Lung (tissue), 12 donors: ENCODE measurements around the gene CADM2. TPM values are rescaled to one million over a fixed set of nuclear protein-coding genes. Genes with fewer than 3 reads are reported as not detected.

ENCODE experiments used
- ATAC-seq: fragments of 200-7000 bp; cut with Tn5 transposase; one replicate; pipeline ENCODE4 v1.9.1; 2020; ENCODE audit warnings: moderate number of reproducible peaks; ENCODE audit not compliant: insufficient read depth, low FRiP score
- DNase-seq, 3 donors: peaks; one replicate each; pipeline ENCODE4 v3.0.0-alpha.2; 2013 to 2017
- H3K27ac ChIP-seq, 2 donors: one replicate each; pipeline ENCODE4 v1.5.1; 2013; ENCODE audit warnings: mild to moderate bottlenecking in 2 of 2, moderate library complexity in 2 of 2, control low read depth in 1 of 2, inconsistent platforms in 1 of 2, low read depth in 1 of 2, low read length in 1 of 2
- H3K27me3 ChIP-seq, 3 donors: one replicate each; pipeline ENCODE4 v1.5.1; 2013; ENCODE audit warnings: low read length in 2 of 3; ENCODE audit not compliant: control insufficient read depth in 3 of 3, insufficient read depth in 3 of 3
- H3K36me3 ChIP-seq, 4 donors: one replicate each; pipeline ENCODE4 v1.5.1; 2013; ENCODE audit warnings: low read length in 4 of 4, mild to moderate bottlenecking in 1 of 4, moderate library complexity in 1 of 4; ENCODE audit not compliant: control insufficient read depth in 4 of 4, insufficient read depth in 4 of 4
- H3K4me1 ChIP-seq, 5 donors: one replicate each; pipeline ENCODE4 v1.5.1; 2013; ENCODE audit warnings: low read length in 5 of 5, mild to moderate bottlenecking in 2 of 5, moderate library complexity in 1 of 5; ENCODE audit not compliant: control insufficient read depth in 5 of 5, insufficient read depth in 5 of 5
- H3K4me3 ChIP-seq: one replicate; pipeline ENCODE4 v1.5.1; 2013; ENCODE audit warnings: mild to moderate bottlenecking, control low read depth, moderate library complexity
- H3K9ac ChIP-seq, 2 donors: one replicate each; pipeline ENCODE4 v1.5.1; 2013; ENCODE audit warnings: low read length in 2 of 2, control low read depth in 1 of 2; ENCODE audit not compliant: insufficient read depth in 1 of 2
- H3K9me3 ChIP-seq, 4 donors: one replicate each; pipeline ENCODE4 v1.5.1; 2013; ENCODE audit warnings: low read length in 3 of 4, mild to moderate bottlenecking in 1 of 4, moderate library complexity in 1 of 4; ENCODE audit not compliant: control insufficient read depth in 4 of 4, insufficient read depth in 3 of 4
- CTCF ChIP-seq: IDR thresholded peaks from 2 replicates; pipeline ENCODE4 v1.5.1; 2012; ENCODE audit warnings: mild to moderate bottlenecking; ENCODE audit errors: control extremely low read depth, extremely low read depth
- WGBS, 2 donors: extraction: QIAGEN DNeasy Blood & Tissue Kit; methylation state at CpG; one replicate each; pipeline ENCODE4 v1.1.7; 2013; 5-methylcytosine and 5-hydroxymethylcytosine counted together
- polyA plus RNA-seq, 2 donors: library from polyadenylated mRNA; stranded (reverse); fragments of 200-250 nt; gene quantifications; one replicate each; pipeline ENCODE4 v1.2.1, GENCODE V29; 2013
- total RNA-seq, 2 donors: library from RNA; depleted of rRNA in 1 of 2; stranded (reverse); fragments of >200 nt in 1 of 2; gene quantifications; one replicate each; pipeline ENCODE4 v1.2.1, GENCODE V29; 2014 to 2021
- donor health status: control.
- donor health status: control.
- donor health status: Bipolar disorder and iron deficiency.
- donor health status: healthy.
- donor health status: DM: yes; HTN: yes; CAD: no.

CADM2 gene
- total and polyA plus RNA-seq, 4 donors, result 0.14 to 3.3 (median 0.32) TPM

GRCh38 chr3:85571835-85572234, 613.0 kb downstream of the CADM2 start:
- H3K4me1 ChIP-seq, result no peaks in the 10 kb centered on the region
- H3K4me3 ChIP-seq, result no peak overlapping the region
- no peak for TF ChIP-seq CTCF
- H3K27ac ChIP-seq, result no peak overlapping the region
- no peaks in the 10 kb centered on the region for H3K9me3 ChIP-seq
- WGBS, 2 donors, result 84 to 85% methylated on average over 6 of the region's 6 CpGs
- H3K27me3 ChIP-seq, result no peaks in the 10 kb centered on the region
- H3K36me3 ChIP-seq, result no peaks in the 10 kb centered on the region
- DNase-seq (no peak), ATAC-seq (no peak)
- H3K9ac ChIP-seq, result no peak overlapping the region

GRCh38 chr3:85572426-85572825, 613.6 kb downstream of the CADM2 start:
- WGBS, 2 donors, result 68 to 81% methylated on average over 4 of the region's 4 CpGs
- Histone ChIP-seq H3K27ac (no peak overlapping the region), H3K9me3 (no peaks in the 10 kb centered on the region), H3K36me3 (no peaks in the 10 kb centered on the region), H3K4me3 (no peak overlapping the region), H3K27me3 (no peaks in the 10 kb centered on the region), H3K4me1 (no peaks in the 10 kb centered on the region), H3K9ac (no peak overlapping the region)
- no peak for ATAC-seq
- no peak for TF ChIP-seq CTCF
- peak in 1 of 3 donors; percentile 12 for DNase-seq

GRCh38 chr3:85572978-85573377, 614.2 kb downstream of the CADM2 start:
- H3K9ac ChIP-seq, result no peak overlapping the region
- no peak for TF ChIP-seq CTCF
- no peaks in the 10 kb centered on the region for H3K4me1 ChIP-seq
- DNase-seq, result no peak
- WGBS, 2 donors, result 82 to 84% methylated on average over 5 of the region's 5 CpGs
- H3K27me3 ChIP-seq, result no peaks in the 10 kb centered on the region
- no peak for ATAC-seq
- H3K9me3 ChIP-seq, result no peaks in the 10 kb centered on the region
- H3K27ac ChIP-seq, result no peak overlapping the region
- no peak overlapping the region for H3K4me3 ChIP-seq
- H3K36me3 ChIP-seq, result no peaks in the 10 kb centered on the region

- Histone ChIP-seq H3K9ac (no peak overlapping the region), H3K4me3 (no peak overlapping the region), H3K36me3 (no peaks in the 10 kb centered on the region), H3K27ac (no peak overlapping the region), H3K4me1 (no peaks in the 10 kb centered on the region), H3K9me3 (no peaks in the 10 kb centered on the region), H3K27me3 (no peaks in the 10 kb centered on the region)
- no peak for DNase-seq
- WGBS, 2 donors, result 82 to 88% methylated on average over 2 of the region's 2 CpGs
- TF ChIP-seq CTCF, result no peak
- no peak for ATAC-seq
Observed at GRCh38 chr3:85574006-85574705, 615.4 kb downstream of the CADM2 start.
